H1 (cell line): ENCODE data around the gene TRAK1. TPM values are rescaled to one million over a fixed set of nuclear protein-coding genes. Genes with fewer than 3 reads are reported as not detected.

Source experiments
- CTCF ChIA-PET: fragments of 300-600 bp; sonication (Branson Sonifier 250); formaldehyde crosslinking; loops from one replicate; lab custom pipeline; 2021; ENCODE audit not compliant: partially characterized antibody; lab: Charles Lee
- POLR2A ChIA-PET: fragments of 300-600 bp; sonication (Branson Sonifier 250); formaldehyde crosslinking; loops from one replicate; lab custom pipeline; 2021; ENCODE audit warnings: inconsistent platforms; ENCODE audit not compliant: partially characterized antibody; lab: Charles Lee
- DNase-seq, 2 experiments: peaks; one replicate each; pipeline versions ENCODE4 v3.0.0 to v3.0.0-alpha.2; 2010 to 2022; ENCODE audit warnings: low spot score in 2 of 2, low read depth in 1 of 2, mixed read lengths in 1 of 2
- FAIRE-seq: peaks from 2 replicates; lab custom pipeline; 2011; peaks lifted over from hg19 to GRCh38; lab: Jason Lieb, UNC
- H2AFZ ChIP-seq: 2 replicates; pipeline ENCODE4 v1.8.1; 2012; ENCODE audit warnings: low read length, inconsistent platforms
- H2AK5ac ChIP-seq: 2 replicates; pipeline ENCODE4 v1.6.1; 2013; ENCODE audit warnings: low read depth, low read length
- H2BK120ac ChIP-seq: replicated peaks from 2 replicates; pipeline ENCODE3; 2013; ENCODE audit warnings: low read depth, low read length, inconsistent platforms
- H2BK12ac ChIP-seq: 2 replicates; pipeline ENCODE4 v1.6.1; 2013; ENCODE audit warnings: low read depth, low read length
- H2BK15ac ChIP-seq: 2 replicates; pipeline ENCODE4 v1.6.1; 2013; ENCODE audit warnings: low read length
- H2BK20ac ChIP-seq: 2 replicates; pipeline ENCODE4 v1.6.1; 2013; ENCODE audit warnings: low read length
- H2BK5ac ChIP-seq: 2 replicates; pipeline ENCODE4 v1.6.1; 2013; ENCODE audit warnings: low read depth, low read length
- H3K14ac ChIP-seq: 2 replicates; pipeline ENCODE4 v1.6.1; 2013; ENCODE audit warnings: inconsistent platforms; ENCODE audit not compliant: insufficient read length
- H3K18ac ChIP-seq: 2 replicates; pipeline ENCODE4 v1.6.1; 2013; ENCODE audit warnings: low read length; ENCODE audit errors: extremely low read depth
- H3K23ac ChIP-seq: 2 replicates; pipeline ENCODE4 v1.6.1; 2013; ENCODE audit warnings: inconsistent platforms; ENCODE audit not compliant: insufficient read length
- H3K23me2 ChIP-seq: 2 replicates; pipeline ENCODE4 v1.6.1; 2013; ENCODE audit warnings: low read depth, low read length
- H3K27ac ChIP-seq: 2 replicates; pipeline ENCODE4 v1.6.1; 2011; ENCODE audit warnings: low read depth, low read length, inconsistent platforms
- H3K27me3 ChIP-seq, 4 experiments: replicated peaks in 1 of 4; 1 replicate in 1 of 4; 2 replicates in 3 of 4; pipeline versions ENCODE4 v1.6.1 to v1.8.1; 2011 to 2013; ENCODE audit warnings: low read length in 3 of 4, mild to moderate bottlenecking in 3 of 4, inconsistent platforms in 2 of 4, mixed read lengths in 2 of 4, moderate library complexity in 1 of 4; ENCODE audit not compliant: control insufficient read depth in 3 of 4, insufficient read depth in 3 of 4; ENCODE audit errors: extremely low read depth in 1 of 4
- H3K36me3 ChIP-seq, 4 experiments: 2 replicates each; pipeline versions ENCODE4 v1.6.1 to v1.8.1; 2011 to 2013; ENCODE audit warnings: mild to moderate bottlenecking in 4 of 4, low read length in 3 of 4, moderate library complexity in 2 of 4, control low read depth in 1 of 4, inconsistent platforms in 1 of 4; ENCODE audit not compliant: insufficient read depth in 4 of 4, control insufficient read depth in 2 of 4
- H3K4ac ChIP-seq: replicated peaks from 2 replicates; pipeline ENCODE3; 2013; ENCODE audit warnings: low read length, low read depth, mixed read lengths, inconsistent platforms; ENCODE audit not compliant: insufficient read length
- H3K4me1 ChIP-seq, 4 experiments: replicated peaks in 1 of 4; 1 replicate in 1 of 4; 2 replicates in 3 of 4; pipeline versions ENCODE4 v1.6.1 to v1.8.1; 2011 to 2013; ENCODE audit warnings: low read length in 3 of 4, inconsistent platforms in 2 of 4, mixed read lengths in 1 of 4; ENCODE audit not compliant: insufficient read depth in 4 of 4, control insufficient read depth in 3 of 4
- H3K4me2 ChIP-seq, 2 experiments: 2 replicates each; pipeline versions ENCODE4 v1.6.1 to v1.8.1; 2011 to 2013; ENCODE audit warnings: low read depth in 2 of 2, low read length in 2 of 2, control low read depth in 1 of 2, inconsistent platforms in 1 of 2, mild to moderate bottlenecking in 1 of 2; ENCODE audit not compliant: insufficient read depth in 1 of 2
- H3K4me3 ChIP-seq, 4 experiments: fragments of 200-600, 300-600 bp in 1 of 4; sonication (generic), shearing (Covaris generic), sonication (Bioruptor Twin) in 1 of 4; 2 replicates each; pipeline versions ENCODE4 v1.5.1 to v1.8.1; 2011 to 2016; ENCODE audit warnings: low read length in 4 of 4, low read depth in 3 of 4, control low read depth in 2 of 4, inconsistent platforms in 2 of 4, mild to moderate bottlenecking in 2 of 4, mixed read lengths in 1 of 4, moderate library complexity in 1 of 4; ENCODE audit not compliant: insufficient read depth in 2 of 4; ENCODE audit errors: extremely low read depth in 1 of 4
- H3K56ac ChIP-seq: replicated peaks from 2 replicates; pipeline ENCODE3; 2013; ENCODE audit warnings: low read depth, mild to moderate bottlenecking, mixed read lengths, low read length, inconsistent platforms; ENCODE audit not compliant: insufficient read length
- H3K79me1 ChIP-seq: 2 replicates; pipeline ENCODE4 v1.6.1; 2013; ENCODE audit warnings: low read depth, low read length, control low read depth
- H3K79me2 ChIP-seq, 2 experiments: 2 replicates each; pipeline versions ENCODE4 v1.6.1 to v1.8.1; 2012 to 2013; ENCODE audit warnings: low read length in 2 of 2, mild to moderate bottlenecking in 2 of 2, inconsistent platforms in 1 of 2; ENCODE audit not compliant: insufficient read depth in 2 of 2, control insufficient read depth in 1 of 2
- H3K9ac ChIP-seq, 4 experiments: replicated peaks in 1 of 4; 1 replicate in 1 of 4; 2 replicates in 3 of 4; pipeline versions ENCODE4 v1.6.1 to v1.8.1; 2011 to 2013; ENCODE audit warnings: low read depth in 3 of 4, low read length in 3 of 4, control low read depth in 2 of 4, mild to moderate bottlenecking in 2 of 4, moderate library complexity in 2 of 4, inconsistent platforms in 1 of 4; ENCODE audit errors: extremely low read depth in 1 of 4
- H3K9me3 ChIP-seq, 2 experiments: 2 replicates each; pipeline versions ENCODE4 v1.6.1 to v1.8.1; 2012 to 2013; ENCODE audit warnings: mild to moderate bottlenecking in 2 of 2, moderate library complexity in 2 of 2, control low read depth in 1 of 2, inconsistent platforms in 1 of 2, low read depth in 1 of 2, low read length in 1 of 2, mixed read lengths in 1 of 2; ENCODE audit not compliant: insufficient read depth in 2 of 2
- H4K20me1 ChIP-seq, 2 experiments: replicated peaks in 1 of 2; 2 replicates each; pipeline versions ENCODE3 to v1.8.1; 2011 to 2013; ENCODE audit warnings: inconsistent platforms in 2 of 2, low read length in 2 of 2, mild to moderate bottlenecking in 1 of 2; ENCODE audit not compliant: insufficient read depth in 2 of 2, control insufficient read depth in 1 of 2
- H4K5ac ChIP-seq: 2 replicates; pipeline ENCODE4 v1.6.1; 2013; ENCODE audit warnings: low read length, low read depth, mixed read lengths, inconsistent platforms; ENCODE audit not compliant: insufficient read length
- H4K8ac ChIP-seq: 2 replicates; pipeline ENCODE4 v1.8.0; 2013; ENCODE audit warnings: mild to moderate bottlenecking, moderate library complexity, low read length, inconsistent platforms; ENCODE audit not compliant: insufficient read depth; ENCODE audit errors: extremely low read depth
- H4K91ac ChIP-seq: replicated peaks from 2 replicates; pipeline ENCODE3; 2013; ENCODE audit warnings: low read length, mixed read lengths, inconsistent platforms; ENCODE audit not compliant: insufficient read length
- ATF3 ChIP-seq: IDR thresholded peaks from 2 replicates; pipeline ENCODE4 v1.6.1; 2011; ENCODE audit warnings: low read depth, mild to moderate bottlenecking, low read length; ENCODE audit not compliant: insufficient read depth
- CEBPB ChIP-seq: IDR thresholded peaks from 2 replicates; pipeline ENCODE4 v1.6.1; 2012; ENCODE audit warnings: low read depth, low read length
- CHD2 ChIP-seq: IDR thresholded peaks from 2 replicates; pipeline ENCODE4 v1.6.1; 2012; ENCODE audit warnings: low read length, improper control_type of control experiment
- CTBP2 ChIP-seq: IDR thresholded peaks from 2 replicates; pipeline ENCODE4 v1.7.0; 2011; ENCODE audit warnings: borderline replicate concordance, mild to moderate bottlenecking, moderate library complexity, mixed read lengths, low read length; ENCODE audit not compliant: insufficient read depth, insufficient read length
- FOSL1 ChIP-seq: IDR thresholded peaks from 2 replicates; pipeline ENCODE4 v1.6.1; 2011; ENCODE audit warnings: mild to moderate bottlenecking, low read depth, low read length, moderate library complexity; ENCODE audit not compliant: insufficient read depth
- JUN ChIP-seq: IDR thresholded peaks from 2 replicates; pipeline ENCODE4 v1.6.1; 2011; ENCODE audit warnings: low read depth, mild to moderate bottlenecking, improper control_type of control experiment, low read length
- KDM1A ChIP-seq: fragments of 200-600, 300-600 bp; sonication (generic); IDR thresholded peaks from 2 replicates; pipeline ENCODE4 v1.7.1; 2016; ENCODE audit warnings: mild to moderate bottlenecking, low read length, borderline replicate concordance
- PHF8 ChIP-seq: fragments of 200-600 bp; sonication (generic); conservative IDR thresholded peaks from 2 replicates; pipeline ENCODE4 v1.7.1; 2012; ENCODE audit warnings: low read depth, mild to moderate bottlenecking, inconsistent platforms, low read length, moderate library complexity
- POLR2AphosphoS5 ChIP-seq: IDR thresholded peaks from 2 replicates; pipeline ENCODE4 v1.6.1; 2011; ENCODE audit warnings: low read depth, low read length
- RAD21 ChIP-seq, 2 experiments: IDR thresholded peaks in 1 of 2; conservative IDR thresholded peaks in 1 of 2; 2 replicates each; pipeline ENCODE4 v1.6.1; 2011; ENCODE audit warnings: low read depth in 2 of 2, low read length in 2 of 2, improper control_type of control experiment in 1 of 2, inconsistent platforms in 1 of 2, mild to moderate bottlenecking in 1 of 2, moderate library complexity in 1 of 2
- SIN3A ChIP-seq, 2 experiments: IDR thresholded peaks in 1 of 2; conservative IDR thresholded peaks in 1 of 2; 2 replicates each; pipeline ENCODE4 v1.6.1; 2011 to 2012; ENCODE audit warnings: low read length in 2 of 2, improper control_type of control experiment in 1 of 2, low read depth in 1 of 2, mild to moderate bottlenecking in 1 of 2
- SP1 ChIP-seq: IDR thresholded peaks from 2 replicates; pipeline ENCODE4 v1.6.1; 2011; ENCODE audit warnings: low read depth, low read length
- ZNF274 ChIP-seq: IDR thresholded peaks from 2 replicates; pipeline ENCODE4 v1.7.0; 2012; ENCODE audit warnings: low read length, borderline replicate concordance; ENCODE audit errors: extremely low read depth
- WGBS, 2 experiments: shearing (Covaris generic) in 1 of 2; methylation state at CpG; one replicate each; pipeline versions ENCODE4 v1.1.6 to v1.1.7; 2013 to 2015; ENCODE audit warnings: low lambda C conversion rate in 2 of 2, mixed read lengths in 2 of 2, inconsistent platforms in 1 of 2, low coverage in 1 of 2, missing lambda C conversion rate in 1 of 2; ENCODE audit not compliant: insufficient replicate concordance in 2 of 2, insufficient coverage in 1 of 2, insufficient read length in 1 of 2; ENCODE audit errors: extremely low coverage in 1 of 2, missing lambda C conversion rate in 1 of 2; 5-methylcytosine and 5-hydroxymethylcytosine counted together
- polyA plus RNA-seq, 7 experiments: library from polyadenylated mRNA; depleted of rRNA in 3 of 7; stranded (reverse) in 5 of 7; unstranded in 2 of 7; fragments of >200 nt in 5 of 7; fragments of 200-250 nt in 2 of 7; gene quantifications; 1 replicate in 5 of 7; 2 replicates in 1 of 7; 4 replicates in 1 of 7; pipeline versions ENCODE4 v1.2.1 to v1.2.3, GENCODE V29; 2011 to 2013; ENCODE audit warnings: missing spikeins in 2 of 7, mixed read lengths in 2 of 7
- total RNA-seq: library from RNA; stranded (reverse); fragmentation: NEBNext Ultra II Directional; extraction: Animal tissue kit (Norgen Biotek cat#: 25700); gene quantifications from 2 replicates; pipeline ENCODE4 v1.2.1, GENCODE V29; 2021

The TRAK1 gene
- total and polyA plus RNA-seq, 2 of the 8 experiments (the other 6 are each of a cell fraction or from before 2014, with no cell fraction given), result 21.3 to 32.7 TPM

GRCh38 chr3:42128526-42128925, 37.4 kb downstream of the TRAK1 start:
- H2BK120ac ChIP-seq, result no peak overlapping the region
- no peak overlapping the region for H2AFZ ChIP-seq
- no peak overlapping the region for H4K91ac ChIP-seq
- no peak overlapping the region for H3K4me2 ChIP-seq
- FAIRE-seq (no peak), DNase-seq (no peak)
- H4K20me1 ChIP-seq, result no peaks in the 10 kb centered on the region
- H3K79me2 ChIP-seq, result no peaks in the 10 kb centered on the region; a peak in 1 of 4 replicates
- no peaks in the 10 kb centered on the region for H3K23me2 ChIP-seq
- no peak overlapping the region for H3K23ac ChIP-seq
- no peak overlapping the region for H3K14ac ChIP-seq
- H3K27ac ChIP-seq, result no peak overlapping the region
- no peak overlapping the region for H2BK5ac ChIP-seq
- no peak overlapping the region for H2BK20ac ChIP-seq
- peaks cover 0 to 6% (median 0%) of the 10 kb centered on the region in 4 experiments; a peak in 2 of 8 replicates for H3K36me3 ChIP-seq
- H3K9me3 ChIP-seq, result no peaks in the 10 kb centered on the region
- POLR2A ChIA-PET, result interaction anchor here (1.2 kb wide), 1 partner anchor 499 kb away, joined by 3 read pairs; no protein-coding TSS in a partner anchor
- H2BK15ac ChIP-seq, result no peak overlapping the region
- H2AK5ac ChIP-seq, result no peak overlapping the region
- no peaks in the 10 kb centered on the region for H3K79me1 ChIP-seq
- no peak overlapping the region for H3K4me3 ChIP-seq
- H3K9ac ChIP-seq, result no peak overlapping the region
- H3K56ac ChIP-seq, result no peak overlapping the region
- peaks cover 0 to 5% (median 2%) of the 10 kb centered on the region in 4 experiments; a peak in 2 of 7 replicates for H3K4me1 ChIP-seq
- 86% methylated on average over 1 of the region's 1 CpG; no CpG with 5 or more reads in 1 of the 2 experiments for WGBS, 2 experiments
- no peak overlapping the region for H4K5ac ChIP-seq
- CTCF ChIA-PET, result interaction anchor here (0.6 to 3.7 kb wide), 6 partner anchors 9 to 285 kb away, joined by 3 to 17 read pairs (median 5); no protein-coding TSS in a partner anchor
- H2BK12ac ChIP-seq, result no peak overlapping the region
- no peak overlapping the region for H3K4ac ChIP-seq
- H4K8ac ChIP-seq, result no peak overlapping the region
- no peaks in the 10 kb centered on the region for H3K27me3 ChIP-seq
- no peak overlapping the region for H3K18ac ChIP-seq
- TF ChIP-seq RAD21 (IDR thresholded peaks at IDR 0.05 in 1 of 2, conservative IDR thresholded peaks at IDR 0.05 in 1 of 2; ENCODE audit: low read depth in 2 of 2, low read length in 2 of 2) (no peak), CHD2 (no peak), ATF3 (no peak), FOSL1 (no peak), CTBP2 (no peak), SIN3A (conservative IDR thresholded peaks at IDR 0.05 in 1 of 2, IDR thresholded peaks at IDR 0.05 in 1 of 2; ENCODE audit: low read depth in 1 of 2, low read length in 2 of 2) (no peak), PHF8 (no peak), POLR2AphosphoS5 (no peak), KDM1A (no peak), JUN (no peak), CEBPB (no peak), SP1 (no peak), ZNF274 (no peak)
